VCaP (cell line): Measurements from ENCODE around the gene MEF2B.

Source experiments
- H3K27ac ChIP-seq: fragments of 450-650 bp; 2 replicates; pipeline ENCODE4 v1.5.1; 2017
- CTCF ChIP-seq: fragments of 450-650 bp; conservative IDR thresholded peaks from 2 replicates; pipeline ENCODE4 v1.5.1; 2017; ENCODE audit warnings: mild to moderate bottlenecking, moderate library complexity

The MEF2B gene

GRCh38 chr19:19096641-19097627 is 73.1 kb downstream of the MEF2B start:
- TF ChIP-seq CTCF = no peak
- H3K27ac ChIP-seq = no peak overlapping the region

- H3K27ac ChIP-seq = no peak overlapping the region
- TF ChIP-seq CTCF = no peak
These were observed 74.4 kb downstream of the MEF2B start for GRCh38 chr19:19095691-19096090.
